Gastroesophageal sphincter (tissue), 3 donors: ENCODE data around the gene DAB1.

ENCODE experiments used
- CTCF ChIP-seq, 4 experiments: fragments of 200-600 bp in 2 of 4; fragments of 450-650 bp in 2 of 4; sonication (generic) in 1 of 4; IDR thresholded peaks; one replicate each; pipeline ENCODE4 v1.5.1; 2017 to 2019; ENCODE audit warnings: antibody characterized with exemption in 4 of 4, mild to moderate bottlenecking in 2 of 4, moderate library complexity in 2 of 4
- POLR2A ChIP-seq, 2 donors: fragments of 450-650 bp; IDR thresholded peaks; one replicate each; pipeline ENCODE4 v1.6.1; 2017; ENCODE audit warnings: antibody characterized with exemption in 2 of 2, mild to moderate bottlenecking in 2 of 2, moderate library complexity in 1 of 2
- POLR2AphosphoS5 ChIP-seq: sonication (generic); formaldehyde crosslinking; IDR thresholded peaks from one replicate; pipeline ENCODE4 v1.6.1; 2017; ENCODE audit warnings: antibody characterized with exemption

- TF ChIP-seq POLR2AphosphoS5 (no peak), POLR2A (IDR thresholded peaks at IDR 0.05) (no peak), CTCF (IDR thresholded peaks at IDR 0.05) (no peak)
Measured at GRCh38 chr1:57222307-57222706, 201.6 kb downstream of the DAB1 start.
